HepG2 (cell line): Measurements from ENCODE around the gene LAMA5. TPM values are rescaled to one million over a fixed set of nuclear protein-coding genes. Genes with fewer than 3 reads are reported as not detected.

Source experiments
- DZIP1 ChIP-seq: sonication (generic); formaldehyde crosslinking; IDR thresholded peaks from 2 replicates; pipeline ENCODE4 v1.5.0; 2020; ENCODE audit warnings: mild to moderate bottlenecking, missing genetic modification reagents
- ERF ChIP-seq: IDR thresholded peaks from 2 replicates; pipeline ENCODE4 v1.6.1; 2018; ENCODE audit warnings: missing biosample characterization, missing genetic modification reagents
- KDM5B ChIP-seq: sonication (generic); formaldehyde crosslinking; IDR thresholded peaks from 2 replicates; pipeline ENCODE4 v1.4.0; 2020; ENCODE audit warnings: missing genetic modification reagents, mild to moderate bottlenecking, borderline replicate concordance
- MIXL1 ChIP-seq: IDR thresholded peaks from 2 replicates; pipeline ENCODE4 v1.6.1; 2016
- NFIC ChIP-seq: IDR thresholded peaks from 2 replicates; pipeline ENCODE4 v1.6.1; 2012; ENCODE audit warnings: mild to moderate bottlenecking, low read length, inconsistent platforms
- NFRKB ChIP-seq: fragments of 450-650 bp; IDR thresholded peaks from 2 replicates; pipeline ENCODE4 v1.6.1; 2017
- RNF219 ChIP-seq: sonication (generic); formaldehyde crosslinking; IDR thresholded peaks from 2 replicates; pipeline ENCODE4 v1.5.0; 2020; ENCODE audit warnings: mild to moderate bottlenecking, missing genetic modification reagents
- SAP130 ChIP-seq: IDR thresholded peaks from 2 replicates; pipeline ENCODE4 v1.6.1; 2016; ENCODE audit warnings: low read depth
- SMAD9 ChIP-seq: sonication (generic); formaldehyde crosslinking; IDR thresholded peaks from 2 replicates; pipeline ENCODE4 v1.5.1; 2020; ENCODE audit warnings: mild to moderate bottlenecking, missing genetic modification reagents
- TOE1 ChIP-seq: sonication (generic); formaldehyde crosslinking; IDR thresholded peaks from 2 replicates; pipeline ENCODE4 v1.4.0; 2020; ENCODE audit warnings: mild to moderate bottlenecking, missing genetic modification reagents
- ZBTB37 ChIP-seq: sonication (generic); formaldehyde crosslinking; IDR thresholded peaks from 2 replicates; pipeline ENCODE4 v1.4.0; 2020; ENCODE audit warnings: mild to moderate bottlenecking, missing genetic modification reagents
- ZFAT ChIP-seq: sonication (generic); formaldehyde crosslinking; conservative IDR thresholded peaks from 2 replicates; pipeline ENCODE4 v1.8.1; 2023; ENCODE audit warnings: missing genetic modification reagents, inconsistent platforms
- ZFP37 ChIP-seq: sonication (generic); formaldehyde crosslinking; IDR thresholded peaks from 2 replicates; pipeline ENCODE4 v1.4.0; 2020; ENCODE audit warnings: missing genetic modification reagents, borderline replicate concordance
- ZNF615 ChIP-seq: sonication (generic); formaldehyde crosslinking; IDR thresholded peaks from 2 replicates; pipeline ENCODE4 v1.5.0; 2020; ENCODE audit warnings: mild to moderate bottlenecking, missing genetic modification reagents, borderline replicate concordance
- ZNF619 ChIP-seq: sonication (generic); formaldehyde crosslinking; IDR thresholded peaks from 2 replicates; pipeline ENCODE4 v1.4.0; 2020; ENCODE audit warnings: mild to moderate bottlenecking, missing genetic modification reagents
- ZNF776 ChIP-seq: sonication (generic); formaldehyde crosslinking; IDR thresholded peaks from 2 replicates; pipeline ENCODE4 v1.4.0; 2020; ENCODE audit warnings: mild to moderate bottlenecking, missing genetic modification reagents
- ZNF784 ChIP-seq: sonication (generic); formaldehyde crosslinking; IDR thresholded peaks from 2 replicates; pipeline ENCODE4 v1.5.1; 2020; ENCODE audit warnings: missing genetic modification reagents, mild to moderate bottlenecking, borderline replicate concordance
- ZSCAN21 ChIP-seq: sonication (generic); formaldehyde crosslinking; IDR thresholded peaks from 2 replicates; pipeline ENCODE4 v1.8.0; 2022; ENCODE audit warnings: mild to moderate bottlenecking, missing genetic modification reagents, moderate library complexity, borderline replicate concordance
- ZXDC ChIP-seq: sonication (generic); formaldehyde crosslinking; IDR thresholded peaks from 2 replicates; pipeline ENCODE4 v1.5.0; 2020; ENCODE audit warnings: mild to moderate bottlenecking, missing genetic modification reagents
- polyA plus RNA-seq, 8 experiments: library from polyadenylated mRNA; depleted of rRNA in 3 of 8; stranded (reverse) in 7 of 8; unstranded in 1 of 8; fragments of >200 nt; fragmentation: Illumina TruSeq in 4 of 8; extraction: Trizol in 4 of 8; gene quantifications; 2 replicates each; pipeline versions ENCODE4 v1.2.1 to v1.2.3, GENCODE V29; 2011 to 2016; ENCODE audit warnings: low read depth in 4 of 8, missing spikeins in 1 of 8, mixed read lengths in 1 of 8; ENCODE audit not compliant: insufficient read depth in 1 of 8
- total RNA-seq, 5 experiments: library from RNA; depleted of rRNA; stranded (reverse); fragments of >200 nt; fragmentation: Illumina TruSeq; extraction: Trizol; gene quantifications; 2 replicates each; pipeline ENCODE4 v1.2.3, GENCODE V29; 2016; ENCODE audit warnings: low read depth in 1 of 5

The LAMA5 gene
- total and polyA plus RNA-seq, 2 of the 13 experiments (the other 11 are each of a cell fraction or from before 2014, with no cell fraction given) = 21.0 to 44.7 TPM

- TF ChIP-seq ZXDC = no peak
- no peak; the same call in 1 of the 2 replicates for TF ChIP-seq ZNF784 (CRISPR knock-in tag)
- TF ChIP-seq ZNF776 (CRISPR knock-in tag) = no peak
- no peak for TF ChIP-seq ZBTB37
- no peak for TF ChIP-seq RNF219
- TF ChIP-seq SAP130 (CRISPR knock-in tag) = peak; percentile 97
- TF ChIP-seq NFIC = no peak
- no peak for TF ChIP-seq ZFAT (CRISPR knock-in tag)
- peak; percentile 98 for TF ChIP-seq ERF (CRISPR knock-in tag)
- TF ChIP-seq ZFP37 = no peak
- no peak for TF ChIP-seq ZNF615 (CRISPR knock-in tag)
- TF ChIP-seq KDM5B (CRISPR knock-in tag) = peak; percentile 67; the same call in 1 of the 2 replicates
- peak; percentile 41; the same call in 1 of the 2 replicates for TF ChIP-seq ZNF619 (CRISPR knock-in tag)
- no peak for TF ChIP-seq NFRKB
- peak; percentile 50; the same call in 1 of the 2 replicates for TF ChIP-seq TOE1
- no peak for TF ChIP-seq DZIP1 (CRISPR knock-in tag)
- 0 out of 2 replicates have a peak, but pooled peaks have one; percentile 6 for TF ChIP-seq SMAD9 (CRISPR knock-in tag)
- 0 out of 2 replicates have a peak, but pooled peaks have one; percentile 35 for TF ChIP-seq ZSCAN21 (CRISPR knock-in tag)
- peak; percentile 58; the same call in 1 of the 2 replicates for TF ChIP-seq MIXL1 (CRISPR knock-in tag)
Measured at GRCh38 chr20:62302341-62303061, 64.6 kb downstream of the LAMA5 start, which contains the start of gene ADRM1 (continued).
